HEK293 (cell line): ENCODE results near the gene LYSMD3.

Source experiments
- CTCF ChIP-seq: fragments of 450-650 bp; formaldehyde crosslinking; IDR thresholded peaks from 2 replicates; pipeline ENCODE4 v1.5.1; 2016; ENCODE audit warnings: missing biosample characterization, missing genetic modification characterization
- ZNF37A ChIP-seq: fragments of 450-650 bp; IDR thresholded peaks from 2 replicates; pipeline ENCODE4 v1.5.1; 2018; ENCODE audit warnings: missing biosample characterization, missing genetic modification characterization
- ZNF558 ChIP-seq: fragments of 450-650 bp; formaldehyde crosslinking; IDR thresholded peaks from 2 replicates; pipeline ENCODE4 v1.5.1; 2016; ENCODE audit warnings: missing biosample characterization, missing genetic modification characterization

GRCh38 chr5:90495146-90495545 lies 34.2 kb downstream of the LYSMD3 start:
- TF ChIP-seq CTCF (tag by site-specific recombination) (no peak), ZNF37A (no peak), ZNF558 (tag by site-specific recombination) (no peak)
